HG03066 (cell line): ENCODE data around the gene UBE2G2.
"Not testable (repeated sequence)": the region's sequence is repeated elsewhere in the genome, so short reads cannot be mapped to it uniquely, and the experiment has no call there.

Source experiments
- ATAC-seq: cut with Tn5 transposase; IDR thresholded peaks from one replicate; pipeline ENCODE4 v1.9.1; 2021; ENCODE audit warnings: low read depth; ENCODE audit not compliant: unreplicated experiment

UBE2G2 gene

GRCh38 chr21:44836666-44837471, 35.2 kb upstream of the UBE2G2 start:
- no peak for ATAC-seq

GRCh38 chr21:44836349-44836665, 34.7 kb upstream of the UBE2G2 start:
- no peak for ATAC-seq

GRCh38 chr21:44835647-44835973, 34.0 kb upstream of the UBE2G2 start:
- ATAC-seq, result no peak

GRCh38 chr21:44834951-44835646, 33.5 kb upstream of the UBE2G2 start:
- no peak for ATAC-seq

- ATAC-seq, result no peak
Observed at GRCh38 chr21:44834231-44834950, 32.8 kb upstream of the UBE2G2 start.

- ATAC-seq, result no peak
Observed at GRCh38 chr21:44833663-44834062, 32.0 kb upstream of the UBE2G2 start.

- not testable (repeated sequence) for ATAC-seq
Observed at GRCh38 chr21:44832516-44833255, 31.1 kb upstream of the UBE2G2 start.

GRCh38 chr21:44831227-44831860, 29.7 kb upstream of the UBE2G2 start:
- no peak for ATAC-seq

- ATAC-seq, result no peak
Observed at GRCh38 chr21:44829507-44830092, 28.0 kb upstream of the UBE2G2 start.

GRCh38 chr21:44828362-44829056, 26.9 kb upstream of the UBE2G2 start:
- ATAC-seq, result no peak

- no peak for ATAC-seq
Observed at GRCh38 chr21:44823179-44823660, 21.6 kb upstream of the UBE2G2 start.

GRCh38 chr21:44822484-44823178, 21.0 kb upstream of the UBE2G2 start:
- ATAC-seq, result no peak

- no peak for ATAC-seq
Observed at GRCh38 chr21:44820851-44821250, 19.2 kb upstream of the UBE2G2 start.

- no peak for ATAC-seq
Observed at GRCh38 chr21:44819283-44820243, 17.9 kb upstream of the UBE2G2 start.

GRCh38 chr21:44818640-44819011, 17.0 kb upstream of the UBE2G2 start:
- no peak for ATAC-seq

- ATAC-seq, result peak; percentile 50
Observed at GRCh38 chr21:44817914-44818639, 16.5 kb upstream of the UBE2G2 start, which contains the start of gene SUMO3. TSS of gene SUMO3 (minus strand) at chr21:44818062. CDS start at chr21:44817968, 94 bp downstream.

GRCh38 chr21:44817506-44817880, 15.9 kb upstream of the UBE2G2 start:
- ATAC-seq, result peak; percentile 61
